Activated CD4-positive, CD25-positive, alpha-beta regulatory T cell treated with anti-CD3 and anti-CD28 coated beads, Interleukin-2, amount 50 U/mL, for 24 hours (primary cell): ENCODE data around the gene LRRFIP1.
"Not testable (repeated sequence)": the region's sequence is repeated elsewhere in the genome, so short reads cannot be mapped to it uniquely, and the experiment has no call there.

ENCODE experiments used
- ATAC-seq, 2 donors: fragments of 150-1000 bp; cut with Tn5 transposase; one replicate each; pipeline ENCODE4 v1.10.0; 2021; ENCODE audit warnings: mild to moderate bottlenecking in 1 of 2, moderate library complexity in 1 of 2

LRRFIP1 gene

GRCh38 chr2:237627441-237628246 lies at the start of gene LRRFIP1:
TSS of gene LRRFIP1 (plus strand) at chr2:237627587. CDS start at chr2:237627645, 58 bp downstream.
- peak; percentile 37 to 44 for ATAC-seq

GRCh38 chr2:237577956-237578870 lies 49.2 kb upstream of the LRRFIP1 start:
- ATAC-seq, result no peak

- no peak for ATAC-seq
Observed at GRCh38 chr2:237581326-237581725, 46.1 kb upstream of the LRRFIP1 start.

GRCh38 chr2:237581751-237582746 lies 45.3 kb upstream of the LRRFIP1 start:
- peak; percentile 80 to 88 for ATAC-seq

GRCh38 chr2:237583385-237584295 lies 43.7 kb upstream of the LRRFIP1 start:
- ATAC-seq, result no peak

- ATAC-seq, result no peak
Observed at GRCh38 chr2:237585590-237586221, 41.7 kb upstream of the LRRFIP1 start.

- ATAC-seq, result no peak
Observed at GRCh38 chr2:237588044-237588696, 39.2 kb upstream of the LRRFIP1 start.

- ATAC-seq, result no peak
Observed at GRCh38 chr2:237590272-237591140, 36.9 kb upstream of the LRRFIP1 start, which contains the start of gene RAB17. TSS of gene RAB17 (minus strand) at chr2:237590734. CDS start at chr2:237586154, 4,580 bp downstream.

GRCh38 chr2:237591141-237591881 lies 36.1 kb upstream of the LRRFIP1 start:
- no peak for ATAC-seq

GRCh38 chr2:237592425-237592980 lies 34.9 kb upstream of the LRRFIP1 start:
- ATAC-seq, result no peak

- no peak for ATAC-seq
Observed at GRCh38 chr2:237593036-237593435, 34.4 kb upstream of the LRRFIP1 start.

- ATAC-seq, result no peak
Observed at GRCh38 chr2:237593596-237594320, 33.6 kb upstream of the LRRFIP1 start.

GRCh38 chr2:237594514-237594871 lies 32.9 kb upstream of the LRRFIP1 start:
- ATAC-seq, result no peak

GRCh38 chr2:237595829-237596519 lies 31.4 kb upstream of the LRRFIP1 start:
- ATAC-seq, result not testable (repeated sequence)

GRCh38 chr2:237596520-237597195 lies 30.7 kb upstream of the LRRFIP1 start:
- no peak for ATAC-seq
